ENCODE measurements around the gene GALNS.
A peak's percentile ranks its signal among the peaks of the same experiment; 100 is the strongest.
"Not testable (repeated sequence)": the region's sequence is repeated elsewhere in the genome, so short reads cannot be mapped to it uniquely, and the experiment has no call there.

Gene GALNS

DNA sequence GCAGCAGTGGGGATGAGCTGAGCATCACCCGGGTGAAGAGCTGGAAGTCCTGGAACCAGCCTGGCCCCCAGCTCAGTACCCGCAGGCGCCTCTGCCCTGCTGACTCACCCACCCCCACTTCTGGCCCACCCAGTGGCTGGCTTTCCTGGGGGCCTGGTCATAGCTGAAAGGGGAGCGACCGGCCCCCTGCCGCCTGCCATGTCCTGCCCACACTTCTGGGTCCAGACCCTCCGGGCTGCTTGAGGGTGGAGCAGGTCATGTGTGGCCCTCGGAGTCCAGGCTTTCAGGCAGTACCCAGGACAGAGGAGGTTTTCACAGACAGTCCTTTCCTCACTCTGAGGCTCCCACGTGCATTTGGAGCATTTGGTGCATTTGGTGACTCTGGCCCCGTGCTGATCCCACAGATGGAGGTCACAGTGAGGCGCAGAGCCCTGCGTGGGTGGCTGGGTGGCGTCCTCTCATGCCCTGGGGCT is 64.6 kb downstream of the GALNS start:
- Histone ChIP-seq H3K4me3 (ENCODE audit: insufficient read length, low read depth) (no peak overlapping the region), H3K9me3 (ENCODE audit: insufficient read depth, low read length) (no peaks in the 10 kb centered on the region), H3K9ac (ENCODE audit: insufficient read length, low read depth) (peak overlapping the region; percentile 29), H3K27me3 (ENCODE audit: insufficient read depth, insufficient read length) (no peaks in the 10 kb centered on the region), H3K36me3 (ENCODE audit: insufficient read depth, insufficient read length, low read length) (no peaks in the 10 kb centered on the region), H3K4me1 (ENCODE audit: insufficient read depth, insufficient read length) (peaks cover 26% of the 10 kb centered on the region)
- TF ChIP-seq YY1 (IDR thresholded peaks at IDR 0.05; ENCODE audit: insufficient read depth, insufficient read length) (no peak), ZNF274 (IDR thresholded peaks at IDR 0.05; ENCODE audit: low read depth, low read length) (no peak), SUZ12 (IDR thresholded peaks at IDR 0.05; ENCODE audit: extremely low read depth, insufficient read depth, insufficient read length) (no peak)
- no peak for DNase-seq (ENCODE audit: low read depth, low spot score)

DNA sequence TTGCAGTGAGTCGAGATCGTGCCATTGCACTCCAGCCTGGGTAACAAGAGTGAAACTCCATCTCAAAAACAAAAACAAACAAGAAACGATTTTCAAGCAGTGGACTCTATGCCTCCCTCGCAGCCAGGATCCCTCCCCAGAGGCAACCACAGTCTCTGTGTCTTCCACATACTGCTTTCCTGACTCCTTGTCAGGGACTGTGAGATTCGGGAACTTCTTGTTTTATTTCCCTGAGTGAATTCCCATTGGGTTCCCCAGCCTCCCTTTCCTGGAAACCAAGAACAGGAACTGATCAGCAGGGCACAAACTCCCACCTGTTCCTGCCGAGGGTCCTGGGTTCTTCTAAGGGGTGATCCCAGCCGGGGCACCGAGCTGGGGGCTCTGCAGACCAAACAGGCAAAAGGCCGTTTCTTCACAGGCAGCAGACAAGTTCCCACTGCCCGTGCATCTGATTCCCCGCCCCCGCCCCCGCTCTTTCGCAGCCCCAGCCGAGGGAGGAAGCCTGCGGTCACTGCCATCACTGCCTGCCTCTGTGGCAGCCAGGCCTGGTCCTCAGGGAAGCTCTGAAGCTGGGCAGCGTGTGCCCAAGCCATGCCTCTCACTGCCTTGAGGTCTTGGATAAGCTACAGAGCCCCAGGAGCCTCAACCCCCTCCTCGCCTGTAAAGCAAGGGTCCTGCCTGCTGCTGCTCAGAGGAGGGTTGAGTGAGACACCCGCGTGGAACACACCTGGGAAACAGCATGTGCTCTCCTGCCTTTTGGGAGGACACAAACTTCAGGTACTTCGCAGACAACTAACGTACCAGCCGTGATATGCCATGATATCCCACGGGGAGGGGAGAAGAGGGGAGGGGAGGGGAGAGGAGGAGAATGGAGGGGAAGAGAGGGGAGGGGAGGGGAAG is 66.2 kb downstream of the GALNS start:
- H3K4me1 ChIP-seq (ENCODE audit: insufficient read depth, insufficient read length): peaks cover 27% of the 10 kb centered on the region
- H3K27me3 ChIP-seq (ENCODE audit: insufficient read depth, insufficient read length): peaks cover 3% of the 10 kb centered on the region
- no peak for DNase-seq (ENCODE audit: low read depth, low spot score)
- no peaks in the 10 kb centered on the region for H3K9me3 ChIP-seq (ENCODE audit: insufficient read depth, low read length)
- peak overlapping the region; percentile 62 for H3K9ac ChIP-seq (ENCODE audit: insufficient read length, low read depth)
- no peak overlapping the region for H3K4me3 ChIP-seq (ENCODE audit: insufficient read length, low read depth)
- no peak for TF ChIP-seq SUZ12 (IDR thresholded peaks at IDR 0.05; ENCODE audit: extremely low read depth, insufficient read depth, insufficient read length)
- TF ChIP-seq YY1 (IDR thresholded peaks at IDR 0.05; ENCODE audit: insufficient read depth, insufficient read length): no peak
- TF ChIP-seq ZNF274 (IDR thresholded peaks at IDR 0.05; ENCODE audit: low read depth, low read length): no peak
- no peaks in the 10 kb centered on the region for H3K36me3 ChIP-seq (ENCODE audit: insufficient read depth, insufficient read length, low read length)

DNA sequence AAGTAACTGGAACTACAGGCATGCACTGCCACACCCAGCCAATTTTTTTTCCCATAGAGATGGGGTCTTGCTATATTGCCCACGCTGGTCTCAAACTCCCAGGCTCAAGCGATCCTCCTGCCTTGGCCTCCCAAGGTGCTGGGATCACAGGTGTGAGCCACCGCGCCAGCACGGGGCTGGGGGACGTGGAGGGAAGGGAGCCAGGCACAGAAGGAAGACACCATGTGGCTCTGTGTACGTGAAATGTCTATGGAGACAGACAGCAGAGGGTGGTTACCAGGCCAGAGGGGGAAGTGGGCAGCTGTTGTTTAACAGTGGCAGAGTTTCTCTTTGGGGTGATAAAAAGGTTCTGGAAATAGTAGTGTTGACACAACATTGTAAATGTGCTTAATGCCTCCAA is 67.2 kb downstream of the GALNS start:
- Histone ChIP-seq H3K27me3 (ENCODE audit: insufficient read depth, insufficient read length) (peaks cover 7% of the 10 kb centered on the region), H3K4me1 (ENCODE audit: insufficient read depth, insufficient read length) (peaks cover 28% of the 10 kb centered on the region), H3K9me3 (ENCODE audit: insufficient read depth, low read length) (no peaks in the 10 kb centered on the region), H3K4me3 (ENCODE audit: insufficient read length, low read depth) (no peak overlapping the region), H3K9ac (ENCODE audit: insufficient read length, low read depth) (no peak overlapping the region), H3K36me3 (ENCODE audit: insufficient read depth, insufficient read length, low read length) (no peaks in the 10 kb centered on the region)
- DNase-seq (ENCODE audit: low read depth, low spot score): no peak
- TF ChIP-seq ZNF274 (IDR thresholded peaks at IDR 0.05; ENCODE audit: low read depth, low read length) (no peak), SUZ12 (IDR thresholded peaks at IDR 0.05; ENCODE audit: extremely low read depth, insufficient read depth, insufficient read length) (no peak), YY1 (IDR thresholded peaks at IDR 0.05; ENCODE audit: insufficient read depth, insufficient read length) (no peak)

DNA sequence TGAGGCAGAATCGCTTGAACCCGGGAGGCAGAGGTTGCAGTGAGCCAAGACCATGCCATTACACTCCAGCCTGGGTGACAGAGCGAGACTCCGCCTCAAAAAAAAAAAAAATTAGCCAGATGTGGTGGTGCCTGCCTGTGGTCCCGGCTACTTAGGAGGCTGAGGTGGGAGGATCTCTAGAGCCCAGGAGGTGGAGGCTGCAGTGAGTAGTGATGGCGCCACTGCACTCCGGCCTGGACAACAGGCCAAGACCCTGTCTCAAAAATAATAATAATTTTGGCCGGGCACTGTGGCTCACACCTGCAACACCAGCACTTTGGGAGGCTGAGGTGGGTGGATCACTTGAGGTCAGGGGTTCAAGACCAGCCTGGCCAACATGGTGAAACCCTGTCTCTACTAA is 68.0 kb downstream of the GALNS start:
- H3K36me3 ChIP-seq (ENCODE audit: insufficient read depth, insufficient read length, low read length); H3K9me3 ChIP-seq (ENCODE audit: insufficient read depth, low read length); H3K9ac ChIP-seq (ENCODE audit: insufficient read length, low read depth); DNase-seq (ENCODE audit: low read depth, low spot score); H3K4me3 ChIP-seq (ENCODE audit: insufficient read length, low read depth): not testable (repeated sequence)
- Histone ChIP-seq H3K27me3 (ENCODE audit: insufficient read depth, insufficient read length) (peaks cover 12% of the 10 kb centered on the region), H3K4me1 (ENCODE audit: insufficient read depth, insufficient read length) (peaks cover 29% of the 10 kb centered on the region)

DNA sequence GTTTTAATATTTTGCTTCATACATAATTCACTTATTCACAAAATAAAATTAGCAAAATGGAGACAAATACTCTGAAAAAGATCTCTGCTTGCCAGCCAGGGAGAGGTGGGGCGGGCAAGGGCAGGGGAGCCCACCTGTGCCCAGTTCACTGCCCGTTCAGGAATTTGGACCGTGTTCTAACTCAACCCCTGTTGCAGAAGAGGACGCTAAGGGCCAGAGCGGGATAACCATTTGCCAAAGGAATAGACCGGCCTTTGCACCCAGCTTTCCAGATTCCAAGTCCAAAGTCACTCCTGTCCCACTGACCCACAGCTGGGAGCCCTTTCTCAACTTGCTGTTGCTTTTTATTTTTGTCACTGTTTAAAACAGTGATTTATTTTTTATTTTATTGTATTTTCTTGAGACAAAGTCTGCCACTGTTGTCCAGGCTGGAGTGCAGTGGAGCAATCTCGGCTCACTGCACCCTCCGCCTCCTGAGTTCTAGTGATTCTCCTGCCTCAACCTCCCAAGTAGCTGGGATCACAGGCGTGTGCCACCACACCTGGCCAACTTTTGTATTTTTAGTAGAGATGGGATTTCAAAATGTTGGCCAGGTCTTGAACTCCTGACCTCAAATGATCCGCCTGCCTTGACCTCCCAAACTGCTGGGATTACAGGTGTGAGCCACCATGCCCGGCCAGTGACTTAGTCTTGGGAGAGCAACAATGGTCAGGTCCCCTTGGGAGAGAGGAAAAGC is 69.0 kb downstream of the GALNS start:
- Histone ChIP-seq H3K4me1 (ENCODE audit: insufficient read depth, insufficient read length) (peaks cover 23% of the 10 kb centered on the region), H3K36me3 (ENCODE audit: insufficient read depth, insufficient read length, low read length) (peaks cover 3% of the 10 kb centered on the region), H3K27me3 (ENCODE audit: insufficient read depth, insufficient read length) (peaks cover 16% of the 10 kb centered on the region), H3K9ac (ENCODE audit: insufficient read length, low read depth) (no peak overlapping the region), H3K4me3 (ENCODE audit: insufficient read length, low read depth) (no peak overlapping the region), H3K9me3 (ENCODE audit: insufficient read depth, low read length) (no peaks in the 10 kb centered on the region)
- TF ChIP-seq ZNF274 (IDR thresholded peaks at IDR 0.05; ENCODE audit: low read depth, low read length): no peak
- TF ChIP-seq YY1 (IDR thresholded peaks at IDR 0.05; ENCODE audit: insufficient read depth, insufficient read length): no peak
- no peak for TF ChIP-seq SUZ12 (IDR thresholded peaks at IDR 0.05; ENCODE audit: extremely low read depth, insufficient read depth, insufficient read length)
- no peak for DNase-seq (ENCODE audit: low read depth, low spot score)

- TF ChIP-seq SUZ12 (IDR thresholded peaks at IDR 0.05; ENCODE audit: extremely low read depth, insufficient read depth, insufficient read length) (no peak), YY1 (IDR thresholded peaks at IDR 0.05; ENCODE audit: insufficient read depth, insufficient read length) (no peak), ZNF274 (IDR thresholded peaks at IDR 0.05; ENCODE audit: low read depth, low read length) (no peak)
- peaks cover 20% of the 10 kb centered on the region for H3K27me3 ChIP-seq (ENCODE audit: insufficient read depth, insufficient read length)
- H3K4me1 ChIP-seq (ENCODE audit: insufficient read depth, insufficient read length): peaks cover 21% of the 10 kb centered on the region
- peak within 1 kb of the TSS; percentile 58 for H3K4me3 ChIP-seq (ENCODE audit: insufficient read length, low read depth)
- H3K36me3 ChIP-seq (ENCODE audit: insufficient read depth, insufficient read length, low read length): peaks cover 3% of the 10 kb centered on the region
- no peak for DNase-seq (ENCODE audit: low read depth, low spot score)
- peak within 1 kb of the TSS; percentile 80 for H3K9ac ChIP-seq (ENCODE audit: insufficient read length, low read depth)
- H3K9me3 ChIP-seq (ENCODE audit: insufficient read depth, low read length): no peaks in the 10 kb centered on the region
Observed at GRCh38 chr16:88785106-88785924, 71.4 kb downstream of the GALNS start, which contains the start of gene PIEZO1. Gene PIEZO1 (minus strand): TSS chr16:88785220. CDS start chr16:88784964, 256 bp downstream.

All from NT2/D1 (cell line).